ENCODE measurements around the gene GRB10. TPM values are rescaled to one million over a fixed set of nuclear protein-coding genes. Genes with fewer than 3 reads are reported as not detected.

Gene GRB10
- total and polyA plus RNA-seq, 2 experiments from 2014 or later: 35.0 to 154 TPM

DNA sequence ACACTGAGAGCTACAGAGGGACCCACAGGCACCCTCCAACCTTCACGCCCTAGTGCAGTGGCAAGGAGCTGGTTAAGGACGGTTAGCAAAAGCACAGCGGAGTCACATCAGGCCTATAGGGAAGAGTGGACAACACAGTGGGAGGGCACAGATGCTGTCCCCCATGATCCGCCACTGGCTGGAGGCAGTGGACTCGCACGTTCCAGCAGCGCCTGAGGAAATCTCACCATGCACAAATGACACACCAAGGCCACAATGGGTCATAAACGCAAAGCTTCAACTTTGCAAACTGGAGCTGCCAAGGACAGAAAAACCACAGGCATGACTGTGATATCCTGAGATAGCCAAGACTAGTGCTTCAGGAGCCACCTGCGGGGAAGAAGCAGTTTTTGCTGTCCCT lies 58.8 kb downstream of the GRB10 start:
- H3K4me1 ChIP-seq (ENCODE audit: insufficient read depth): peaks cover 6% of the 10 kb centered on the region
- H3K27me3 ChIP-seq (ENCODE audit: insufficient read depth): no peaks in the 10 kb centered on the region
- Mint-ChIP-seq H3K27me3 (ENCODE audit: insufficient read depth, low read depth, poor library complexity) (peaks cover 1% of the 10 kb centered on the region), H3K27ac (no peak overlapping the region), H3K9me3 (no peaks in the 10 kb centered on the region), H3K36me3 (ENCODE audit: low read depth) (peaks cover 12% of the 10 kb centered on the region; the same call in 2 of the 3 replicates), H3K4me3 (no peak overlapping the region), H3K4me1 (peaks cover 31% of the 10 kb centered on the region)
- no peak overlapping the region for H3K4me2 ChIP-seq
- no peaks in the 10 kb centered on the region for H3F3A ChIP-seq (replicated peaks; ENCODE audit: low read depth)
- ATAC-seq (no peak), DNase-seq (ENCODE audit: low spot score) (no peak)
- no peaks in the 10 kb centered on the region for H3K9me2 ChIP-seq (ENCODE audit: insufficient read depth)
- TF ChIP-seq, protein P1, sequence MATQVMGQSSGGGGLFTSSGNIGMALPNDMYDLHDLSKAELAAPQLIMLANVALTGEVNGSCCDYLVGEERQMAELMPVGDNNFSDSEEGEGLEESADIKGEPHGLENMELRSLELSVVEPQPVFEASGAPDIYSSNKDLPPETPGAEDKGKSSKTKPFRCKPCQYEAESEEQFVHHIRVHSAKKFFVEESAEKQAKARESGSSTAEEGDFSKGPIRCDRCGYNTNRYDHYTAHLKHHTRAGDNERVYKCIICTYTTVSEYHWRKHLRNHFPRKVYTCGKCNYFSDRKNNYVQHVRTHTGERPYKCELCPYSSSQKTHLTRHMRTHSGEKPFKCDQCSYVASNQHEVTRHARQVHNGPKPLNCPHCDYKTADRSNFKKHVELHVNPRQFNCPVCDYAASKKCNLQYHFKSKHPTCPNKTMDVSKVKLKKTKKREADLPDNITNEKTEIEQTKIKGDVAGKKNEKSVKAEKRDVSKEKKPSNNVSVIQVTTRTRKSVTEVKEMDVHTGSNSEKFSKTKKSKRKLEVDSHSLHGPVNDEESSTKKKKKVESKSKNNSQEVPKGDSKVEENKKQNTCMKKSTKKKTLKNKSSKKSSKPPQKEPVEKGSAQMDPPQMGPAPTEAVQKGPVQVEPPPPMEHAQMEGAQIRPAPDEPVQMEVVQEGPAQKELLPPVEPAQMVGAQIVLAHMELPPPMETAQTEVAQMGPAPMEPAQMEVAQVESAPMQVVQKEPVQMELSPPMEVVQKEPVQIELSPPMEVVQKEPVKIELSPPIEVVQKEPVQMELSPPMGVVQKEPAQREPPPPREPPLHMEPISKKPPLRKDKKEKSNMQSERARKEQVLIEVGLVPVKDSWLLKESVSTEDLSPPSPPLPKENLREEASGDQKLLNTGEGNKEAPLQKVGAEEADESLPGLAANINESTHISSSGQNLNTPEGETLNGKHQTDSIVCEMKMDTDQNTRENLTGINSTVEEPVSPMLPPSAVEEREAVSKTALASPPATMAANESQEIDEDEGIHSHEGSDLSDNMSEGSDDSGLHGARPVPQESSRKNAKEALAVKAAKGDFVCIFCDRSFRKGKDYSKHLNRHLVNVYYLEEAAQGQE (IDR thresholded peaks at IDR 0.05; ENCODE audit: unreplicated experiment): no peak
- TF ChIP-seq, protein P2, sequence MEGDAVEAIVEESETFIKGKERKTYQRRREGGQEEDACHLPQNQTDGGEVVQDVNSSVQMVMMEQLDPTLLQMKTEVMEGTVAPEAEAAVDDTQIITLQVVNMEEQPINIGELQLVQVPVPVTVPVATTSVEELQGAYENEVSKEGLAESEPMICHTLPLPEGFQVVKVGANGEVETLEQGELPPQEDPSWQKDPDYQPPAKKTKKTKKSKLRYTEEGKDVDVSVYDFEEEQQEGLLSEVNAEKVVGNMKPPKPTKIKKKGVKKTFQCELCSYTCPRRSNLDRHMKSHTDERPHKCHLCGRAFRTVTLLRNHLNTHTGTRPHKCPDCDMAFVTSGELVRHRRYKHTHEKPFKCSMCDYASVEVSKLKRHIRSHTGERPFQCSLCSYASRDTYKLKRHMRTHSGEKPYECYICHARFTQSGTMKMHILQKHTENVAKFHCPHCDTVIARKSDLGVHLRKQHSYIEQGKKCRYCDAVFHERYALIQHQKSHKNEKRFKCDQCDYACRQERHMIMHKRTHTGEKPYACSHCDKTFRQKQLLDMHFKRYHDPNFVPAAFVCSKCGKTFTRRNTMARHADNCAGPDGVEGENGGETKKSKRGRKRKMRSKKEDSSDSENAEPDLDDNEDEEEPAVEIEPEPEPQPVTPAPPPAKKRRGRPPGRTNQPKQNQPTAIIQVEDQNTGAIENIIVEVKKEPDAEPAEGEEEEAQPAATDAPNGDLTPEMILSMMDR (conservative IDR thresholded peaks at IDR 0.05; ENCODE audit: low read depth in 2 of 2): no peak
- TF ChIP-seq, protein P3, sequence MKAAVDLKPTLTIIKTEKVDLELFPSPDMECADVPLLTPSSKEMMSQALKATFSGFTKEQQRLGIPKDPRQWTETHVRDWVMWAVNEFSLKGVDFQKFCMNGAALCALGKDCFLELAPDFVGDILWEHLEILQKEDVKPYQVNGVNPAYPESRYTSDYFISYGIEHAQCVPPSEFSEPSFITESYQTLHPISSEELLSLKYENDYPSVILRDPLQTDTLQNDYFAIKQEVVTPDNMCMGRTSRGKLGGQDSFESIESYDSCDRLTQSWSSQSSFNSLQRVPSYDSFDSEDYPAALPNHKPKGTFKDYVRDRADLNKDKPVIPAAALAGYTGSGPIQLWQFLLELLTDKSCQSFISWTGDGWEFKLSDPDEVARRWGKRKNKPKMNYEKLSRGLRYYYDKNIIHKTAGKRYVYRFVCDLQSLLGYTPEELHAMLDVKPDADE (IDR thresholded peaks at IDR 0.05): no peak
- TF ChIP-seq JUNB (IDR thresholded peaks at IDR 0.05; ENCODE audit: unreplicated experiment) (no peak), POLR2AphosphoS5 (IDR thresholded peaks at IDR 0.05; ENCODE audit: low read depth) (no peak), EZH2 (IDR thresholded peaks at IDR 0.05; ENCODE audit: low read depth, unreplicated experiment) (no peak), EZH2phosphoT487 (IDR thresholded peaks at IDR 0.05; ENCODE audit: unreplicated experiment) (no peak), ZNF331 (CRISPR knock-in tag; IDR thresholded peaks at IDR 0.05; ENCODE audit: low read depth) (no peak)
- no peak overlapping the region for H2AFZ ChIP-seq
- H3K27ac ChIP-seq (ENCODE audit: low read depth): no peak overlapping the region
- H3K4me3 ChIP-seq: no peak overlapping the region
- no peaks in the 10 kb centered on the region; the same call in 1 of the 2 replicates for H3K36me3 ChIP-seq (ENCODE audit: insufficient read depth)
- peaks cover 30% of the 10 kb centered on the region; the same call in 1 of the 2 replicates for H4K20me1 ChIP-seq (replicated peaks; ENCODE audit: insufficient read depth)
- peaks cover 97% of the 10 kb centered on the region for H3K79me2 ChIP-seq (replicated peaks; ENCODE audit: insufficient read depth)

GRCh38 chr7:50723173-50723572 lies 59.5 kb downstream of the GRB10 start:
- Histone ChIP-seq H3K4me2 (no peak overlapping the region), H4K20me1 (replicated peaks; ENCODE audit: insufficient read depth) (peaks cover 27% of the 10 kb centered on the region; the same call in 1 of the 2 replicates), H3K79me2 (replicated peaks; ENCODE audit: insufficient read depth) (peaks cover 97% of the 10 kb centered on the region), H3K4me1 (ENCODE audit: insufficient read depth) (peaks cover 8% of the 10 kb centered on the region), H3F3A (replicated peaks; ENCODE audit: low read depth) (no peaks in the 10 kb centered on the region), H3K27ac (ENCODE audit: low read depth) (no peak overlapping the region), H2AFZ (no peak overlapping the region), H3K9me2 (ENCODE audit: insufficient read depth) (no peaks in the 10 kb centered on the region), H3K27me3 (ENCODE audit: insufficient read depth) (no peaks in the 10 kb centered on the region), H3K4me3 (no peak overlapping the region), H3K36me3 (ENCODE audit: insufficient read depth) (no peaks in the 10 kb centered on the region; the same call in 1 of the 2 replicates)
- H3K27ac Mint-ChIP-seq: no peak overlapping the region
- peaks cover 34% of the 10 kb centered on the region for H3K4me1 Mint-ChIP-seq
- DNase-seq (ENCODE audit: low spot score) (no peak), ATAC-seq (no peak)
- H3K27me3 Mint-ChIP-seq (ENCODE audit: insufficient read depth, low read depth, poor library complexity): peaks cover 3% of the 10 kb centered on the region
- H3K9me3 Mint-ChIP-seq: no peaks in the 10 kb centered on the region
- H3K4me3 Mint-ChIP-seq: no peak overlapping the region
- H3K36me3 Mint-ChIP-seq (ENCODE audit: low read depth): peaks cover 12% of the 10 kb centered on the region; the same call in 2 of the 3 replicates
- TF ChIP-seq CREB1 (CRISPR knock-in tag; IDR thresholded peaks at IDR 0.05; ENCODE audit: low read depth) (no peak), ZNF114 (CRISPR knock-in tag; IDR thresholded peaks at IDR 0.05) (no peak)

Measured in GM23338 (cell line).